GM21526 (cell line): ENCODE data around the gene ITGAD.
"Not testable (repeated sequence)": the region's sequence is repeated elsewhere in the genome, so short reads cannot be mapped to it uniquely, and the experiment has no call there.

Experiments
- ATAC-seq: cut with Tn5 transposase; IDR thresholded peaks from one replicate; pipeline ENCODE4 v1.9.1; 2021; ENCODE audit warnings: moderate library complexity; ENCODE audit not compliant: unreplicated experiment, low FRiP score

The ITGAD gene

GRCh38 chr16:31401436-31401835 is 8.3 kb downstream of the ITGAD start:
- no peak for ATAC-seq

GRCh38 chr16:31402687-31403086 is 9.6 kb downstream of the ITGAD start:
- no peak for ATAC-seq

GRCh38 chr16:31403590-31404352 is 10.6 kb downstream of the ITGAD start:
- ATAC-seq: no peak

- ATAC-seq: no peak
Measured at GRCh38 chr16:31404353-31405064, 11.4 kb downstream of the ITGAD start.

- ATAC-seq: no peak
Measured at GRCh38 chr16:31407406-31407805, 14.3 kb downstream of the ITGAD start.

GRCh38 chr16:31409433-31409832 is 16.3 kb downstream of the ITGAD start:
- no peak for ATAC-seq

GRCh38 chr16:31410082-31410481 is 16.9 kb downstream of the ITGAD start:
- no peak for ATAC-seq

- no peak for ATAC-seq
Measured at GRCh38 chr16:31411024-31411844, 18.1 kb downstream of the ITGAD start.

- no peak for ATAC-seq
Measured at GRCh38 chr16:31412750-31413149, 19.6 kb downstream of the ITGAD start.

GRCh38 chr16:31413381-31413780 is 20.2 kb downstream of the ITGAD start:
- ATAC-seq: no peak

GRCh38 chr16:31413943-31414342 is 20.8 kb downstream of the ITGAD start:
- ATAC-seq: no peak

- no peak for ATAC-seq
Measured at GRCh38 chr16:31414706-31415105, 21.6 kb downstream of the ITGAD start.

- ATAC-seq: no peak
Measured at GRCh38 chr16:31416371-31416770, 23.2 kb downstream of the ITGAD start.

GRCh38 chr16:31417036-31417435 is 23.9 kb downstream of the ITGAD start:
- ATAC-seq: not testable (repeated sequence)

- no peak for ATAC-seq
Measured at GRCh38 chr16:31417916-31418315, 24.8 kb downstream of the ITGAD start.

GRCh38 chr16:31420037-31420436 is 26.9 kb downstream of the ITGAD start:
- ATAC-seq: no peak

- no peak for ATAC-seq
Measured at GRCh38 chr16:31421587-31421986, 28.5 kb downstream of the ITGAD start.

GRCh38 chr16:31423241-31423640 is 30.1 kb downstream of the ITGAD start:
- ATAC-seq: no peak

GRCh38 chr16:31423801-31424200 is 30.7 kb downstream of the ITGAD start:
- ATAC-seq: no peak

GRCh38 chr16:31427441-31428278 is 34.5 kb downstream of the ITGAD start:
- ATAC-seq: no peak
